LNCAP (cell line): ENCODE measurements around the gene TSSK3.

Source experiments
- TF ChIP-seq, protein P1 (sequence below): fragments of 450-650 bp; IDR thresholded peaks from 2 replicates; pipeline ENCODE4 v1.5.1; 2017; ENCODE audit warnings: mild to moderate bottlenecking

TSSK3 gene

DNA sequence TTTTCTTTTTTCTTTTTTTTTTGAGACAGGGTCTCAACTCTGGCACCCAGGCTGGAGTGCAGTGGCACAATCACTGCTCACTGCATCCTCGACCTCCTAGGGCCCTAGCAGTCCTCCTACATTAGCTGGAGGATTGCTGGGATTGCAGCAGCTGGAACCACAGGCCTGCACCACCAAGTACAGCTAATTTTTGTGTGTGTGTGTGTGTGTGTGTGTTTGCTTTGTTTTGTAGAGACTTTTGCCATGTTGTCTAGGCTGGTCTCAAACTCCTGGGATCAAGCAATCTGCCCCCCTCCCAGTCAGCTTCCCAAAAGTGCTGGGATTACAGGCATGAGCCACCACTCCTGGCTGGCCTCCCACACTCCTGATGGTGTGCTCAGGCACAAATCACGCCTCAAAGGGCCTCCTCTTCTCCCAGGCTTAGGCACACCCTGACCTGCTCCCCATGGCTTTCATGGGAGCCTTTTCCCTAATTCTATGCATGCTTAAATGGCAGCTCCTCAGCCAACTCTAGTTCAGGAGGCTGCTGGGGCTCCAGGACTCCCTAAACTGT is 9.4 kb upstream of the TSSK3 start:
- TF ChIP-seq, protein P1, sequence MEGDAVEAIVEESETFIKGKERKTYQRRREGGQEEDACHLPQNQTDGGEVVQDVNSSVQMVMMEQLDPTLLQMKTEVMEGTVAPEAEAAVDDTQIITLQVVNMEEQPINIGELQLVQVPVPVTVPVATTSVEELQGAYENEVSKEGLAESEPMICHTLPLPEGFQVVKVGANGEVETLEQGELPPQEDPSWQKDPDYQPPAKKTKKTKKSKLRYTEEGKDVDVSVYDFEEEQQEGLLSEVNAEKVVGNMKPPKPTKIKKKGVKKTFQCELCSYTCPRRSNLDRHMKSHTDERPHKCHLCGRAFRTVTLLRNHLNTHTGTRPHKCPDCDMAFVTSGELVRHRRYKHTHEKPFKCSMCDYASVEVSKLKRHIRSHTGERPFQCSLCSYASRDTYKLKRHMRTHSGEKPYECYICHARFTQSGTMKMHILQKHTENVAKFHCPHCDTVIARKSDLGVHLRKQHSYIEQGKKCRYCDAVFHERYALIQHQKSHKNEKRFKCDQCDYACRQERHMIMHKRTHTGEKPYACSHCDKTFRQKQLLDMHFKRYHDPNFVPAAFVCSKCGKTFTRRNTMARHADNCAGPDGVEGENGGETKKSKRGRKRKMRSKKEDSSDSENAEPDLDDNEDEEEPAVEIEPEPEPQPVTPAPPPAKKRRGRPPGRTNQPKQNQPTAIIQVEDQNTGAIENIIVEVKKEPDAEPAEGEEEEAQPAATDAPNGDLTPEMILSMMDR = no peak

DNA sequence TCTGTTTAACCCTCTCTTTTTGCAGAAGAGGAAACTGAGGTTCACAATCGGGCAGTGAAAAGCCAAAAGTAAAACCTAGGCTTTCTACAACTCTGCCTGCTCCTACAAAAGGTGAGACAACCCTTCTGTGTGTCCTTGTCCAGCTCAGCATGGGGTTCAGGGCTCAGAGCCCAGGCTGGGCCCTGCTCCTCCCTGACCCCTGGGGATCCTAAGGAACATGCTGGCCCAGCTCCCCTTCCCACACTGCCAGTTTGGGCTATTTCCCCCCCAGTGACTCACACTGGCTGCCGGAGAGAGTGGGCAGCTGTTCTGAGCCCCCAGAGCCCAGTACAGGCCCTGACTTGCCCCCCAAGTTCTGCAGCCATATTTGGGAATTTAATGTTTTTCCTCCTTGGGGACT is 8.9 kb upstream of the TSSK3 start:
- TF ChIP-seq, protein P1 = no peak

DNA sequence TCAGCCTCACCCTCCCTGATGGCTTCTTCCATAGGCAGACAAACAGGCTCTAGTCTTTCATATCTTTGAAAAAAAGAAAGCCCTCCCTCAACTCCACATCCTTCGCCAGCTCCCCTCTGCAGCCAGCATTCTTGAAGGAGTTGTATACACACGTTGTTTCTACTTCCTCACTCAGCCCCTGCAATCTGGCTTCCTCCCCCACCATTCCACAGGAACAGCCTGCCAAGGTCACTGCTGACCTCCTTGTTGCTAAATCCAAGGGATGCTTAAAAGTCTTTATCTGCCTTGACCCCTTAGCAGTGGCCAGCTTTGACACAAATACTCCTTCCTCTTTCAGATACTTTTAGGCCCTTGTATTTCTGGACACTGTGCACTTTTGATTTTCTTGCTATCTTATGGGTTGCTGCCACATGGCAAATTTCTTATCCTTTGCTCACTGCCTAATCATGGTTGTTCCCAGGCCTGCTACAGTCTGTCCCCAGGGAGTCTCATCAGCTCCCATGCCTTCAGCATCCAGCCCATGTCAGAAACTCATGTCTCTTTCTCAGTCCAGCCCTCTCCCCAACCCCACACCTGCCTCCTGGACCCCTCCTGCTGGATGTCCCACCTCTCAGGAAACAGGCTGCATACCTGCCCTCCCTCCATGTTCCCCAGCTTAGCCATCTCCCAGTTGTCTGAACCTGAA is 8.3 kb upstream of the TSSK3 start:
- TF ChIP-seq, protein P1 = no peak

DNA sequence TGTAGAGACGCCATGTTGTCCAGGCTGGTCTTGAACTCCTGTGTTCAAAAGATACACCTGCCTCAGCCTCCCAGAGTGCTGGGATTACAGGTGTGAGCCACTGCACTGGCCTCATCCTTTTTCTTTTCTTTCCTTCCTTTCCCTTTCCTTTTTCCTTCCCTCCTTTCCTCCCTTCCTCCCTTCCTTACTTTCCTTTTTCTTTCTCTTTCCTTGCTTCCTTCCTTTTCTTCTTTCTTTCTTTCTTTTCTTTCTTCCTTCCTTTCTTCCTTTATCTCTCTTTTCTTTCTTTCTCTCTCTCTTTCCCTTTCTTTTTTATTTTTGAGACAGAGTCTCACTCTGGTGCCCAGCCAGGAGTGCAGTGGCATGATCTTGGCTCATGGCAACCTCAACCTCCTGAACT is 5.9 kb upstream of the TSSK3 start:
- TF ChIP-seq, protein P1 = no peak

DNA sequence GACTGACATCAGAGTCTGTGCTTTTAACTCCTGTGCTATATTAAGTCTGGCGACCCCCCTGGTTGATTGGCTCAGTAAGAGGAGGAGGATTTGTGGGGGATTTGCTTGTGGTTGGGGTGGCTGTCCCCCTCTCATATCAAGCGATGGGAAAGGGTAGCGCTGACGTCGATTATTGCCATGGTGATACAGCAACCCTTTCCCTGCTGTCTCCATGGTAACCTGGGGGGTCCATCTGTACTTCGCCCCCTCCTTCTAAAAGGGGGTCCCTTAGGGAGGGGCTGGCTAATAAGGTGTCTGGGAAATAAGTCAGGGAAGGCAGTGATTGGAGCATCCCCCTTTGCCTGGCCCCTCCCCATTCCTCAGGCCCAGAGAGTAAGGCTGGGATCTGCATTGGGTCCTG is 4.7 kb upstream of the TSSK3 start:
- TF ChIP-seq, protein P1 = no peak

DNA sequence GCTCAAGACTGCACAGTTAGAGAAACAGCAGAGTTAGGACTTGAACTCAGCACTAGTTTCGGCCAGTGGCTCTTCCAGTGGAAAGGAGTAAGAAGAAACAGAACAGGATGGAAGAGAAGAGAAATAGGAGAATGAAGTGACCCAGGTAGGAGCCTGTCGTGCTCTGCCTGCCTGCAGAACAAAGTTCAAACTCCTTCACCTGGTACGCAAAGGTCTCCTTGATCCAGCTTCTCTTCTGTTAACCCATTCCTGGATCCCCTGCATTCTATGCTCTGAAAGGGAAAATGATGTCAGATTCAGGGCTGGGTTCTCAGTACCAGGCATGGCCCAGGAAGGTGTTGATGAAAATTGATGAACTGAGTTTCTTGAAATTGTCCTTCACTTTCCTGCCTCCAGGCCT is 3.9 kb upstream of the TSSK3 start:
- TF ChIP-seq, protein P1 = no peak

DNA sequence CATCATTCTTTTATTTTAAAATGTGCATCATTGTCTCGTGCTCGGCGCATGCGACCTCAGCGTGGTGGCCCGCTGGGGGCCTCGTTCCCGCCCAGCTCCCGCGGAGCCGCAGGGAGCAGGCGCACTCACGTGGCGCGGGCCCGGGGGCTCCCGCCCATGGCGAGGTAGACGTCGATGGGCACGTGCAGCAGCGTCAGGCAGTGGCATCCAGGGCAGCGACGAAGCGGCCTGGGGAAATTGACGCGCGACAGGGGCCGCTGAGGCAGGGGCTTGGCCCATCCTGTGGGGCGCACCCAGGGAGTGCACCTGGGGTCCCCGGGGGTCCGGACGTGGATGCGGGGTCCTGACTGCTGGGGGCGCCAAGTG is 1.0 kb upstream of the TSSK3 start:
- TF ChIP-seq, protein P1 = no peak
